ENCODE measurements around the gene HIKESHI.
"Not testable (repeated sequence)": the region's sequence is repeated elsewhere in the genome, so short reads cannot be mapped to it uniquely, and the experiment has no call there.

The HIKESHI gene

DNA sequence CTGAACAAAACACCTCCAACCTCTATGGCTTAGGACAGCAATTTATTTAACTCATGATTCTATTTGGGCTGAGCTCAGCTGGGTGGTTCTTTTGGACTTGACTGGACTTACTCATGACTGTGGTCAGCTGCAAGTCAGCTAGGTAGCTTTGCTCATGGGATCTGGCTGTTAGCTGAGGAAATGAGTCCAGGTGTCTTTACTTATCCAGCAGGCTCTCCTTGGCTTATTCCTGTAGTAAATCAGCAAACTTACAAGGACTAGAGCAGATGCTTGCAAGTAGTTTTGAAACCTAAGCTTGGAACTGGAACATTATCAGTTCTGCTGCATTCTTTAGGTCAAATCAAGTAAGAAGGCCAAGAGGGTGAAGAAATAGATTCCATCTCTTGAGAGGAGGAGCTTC is 8.0 kb upstream of the HIKESHI start:
- no peak for DNase-seq

GRCh38 chr11:86301742-86302091 is 323 bp upstream of the HIKESHI start:
- no peak for DNase-seq

DNA sequence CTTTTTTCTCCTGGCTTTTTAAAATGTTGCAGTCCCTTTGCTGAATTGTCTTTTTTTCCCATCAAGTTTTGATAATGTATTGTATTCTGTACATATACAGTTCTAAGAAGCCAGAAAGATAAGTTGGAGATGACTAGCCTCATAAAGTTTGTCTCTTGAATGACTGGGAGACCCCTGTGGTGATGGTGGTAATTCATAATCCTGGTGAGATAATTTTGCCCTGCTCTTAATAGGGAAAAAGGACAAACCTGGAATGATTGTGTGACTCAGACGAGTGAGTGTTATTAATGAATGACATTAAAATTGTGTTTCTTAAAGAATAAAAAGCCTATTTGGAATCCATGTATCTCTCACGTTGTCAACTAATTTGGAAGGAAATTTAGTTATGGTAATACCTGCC is 1.2 kb downstream of the HIKESHI start:
- no peak for DNase-seq

DNA sequence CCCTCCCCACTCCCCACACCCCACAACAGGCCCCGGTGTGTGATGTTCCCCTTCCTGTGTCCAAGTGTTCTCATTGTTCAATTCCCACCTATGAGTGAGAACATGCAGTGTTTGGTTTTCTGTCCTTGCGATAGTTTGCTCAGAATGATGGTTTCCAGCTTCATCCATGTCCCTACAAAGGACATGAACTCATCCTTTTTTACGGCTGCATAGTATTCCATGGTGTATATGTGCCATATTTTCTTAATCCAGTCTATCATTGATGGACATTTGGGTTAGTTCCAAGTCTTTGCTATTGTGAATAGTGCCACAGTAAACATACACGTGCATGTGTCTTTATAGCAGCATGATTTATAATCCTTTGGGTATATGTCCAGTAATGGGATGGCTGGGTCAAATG is 6.7 kb downstream of the HIKESHI start:
- not testable (repeated sequence) for DNase-seq

DNA sequence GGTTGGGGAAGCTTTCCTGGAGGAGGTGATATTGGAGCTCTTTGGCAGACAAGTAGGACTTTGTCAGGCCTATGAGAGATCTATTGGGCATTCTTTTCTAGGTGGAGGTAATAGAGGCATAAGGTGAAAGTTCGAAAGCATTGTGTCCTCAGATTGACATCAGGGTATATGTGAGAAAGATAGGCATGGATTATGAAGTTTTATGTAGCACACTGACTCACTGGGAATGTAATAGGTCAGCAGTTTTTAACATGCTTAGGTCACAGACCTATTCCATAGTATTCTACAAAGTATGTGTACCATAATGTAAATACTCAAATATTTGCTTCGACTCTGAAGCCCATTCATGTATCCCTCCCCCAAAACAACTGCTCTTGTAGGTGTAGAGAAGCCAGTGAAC is 11.8 kb downstream of the HIKESHI start:
- no peak for DNase-seq

GRCh38 chr11:86314636-86315035 is 12.6 kb downstream of the HIKESHI start:
- DNase-seq, result no peak

- no peak for DNase-seq
Measured at GRCh38 chr11:86335131-86335767, 33.2 kb downstream of the HIKESHI start.

GRCh38 chr11:86337227-86337626 is 35.2 kb downstream of the HIKESHI start:
- DNase-seq, result no peak

GRCh38 chr11:86341382-86341781 is 39.3 kb downstream of the HIKESHI start:
- DNase-seq, result no peak

DNA sequence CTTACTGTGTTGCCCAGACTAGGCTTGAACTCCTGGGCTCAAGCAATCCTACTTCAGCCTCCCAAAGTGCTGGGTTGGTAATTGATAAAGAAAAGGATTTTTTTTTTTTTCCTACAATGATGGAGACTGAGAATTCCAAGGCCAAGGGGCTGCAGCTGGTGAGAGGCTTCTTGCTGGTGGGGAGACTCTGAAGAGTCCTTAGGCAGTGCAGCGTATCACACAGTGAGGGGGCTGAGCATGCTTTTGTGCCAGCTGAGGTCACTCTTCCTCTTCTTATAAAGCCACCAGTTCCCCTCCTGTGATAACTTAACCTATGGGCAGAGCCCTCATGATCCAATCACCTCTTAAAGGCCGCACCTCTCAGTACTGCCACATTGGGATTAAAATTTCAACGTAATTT is 44.5 kb downstream of the HIKESHI start:
- no peak for DNase-seq

- DNase-seq, result no peak
Measured at GRCh38 chr11:86355256-86355655, 53.2 kb downstream of the HIKESHI start.

GRCh38 chr11:86357412-86357811 is 55.4 kb downstream of the HIKESHI start:
- DNase-seq, result not testable (repeated sequence)

- no peak for DNase-seq
Measured at GRCh38 chr11:86358720-86359119, 56.7 kb downstream of the HIKESHI start.

GRCh38 chr11:86360775-86361395 is 58.8 kb downstream of the HIKESHI start:
- DNase-seq, result no peak

DNA sequence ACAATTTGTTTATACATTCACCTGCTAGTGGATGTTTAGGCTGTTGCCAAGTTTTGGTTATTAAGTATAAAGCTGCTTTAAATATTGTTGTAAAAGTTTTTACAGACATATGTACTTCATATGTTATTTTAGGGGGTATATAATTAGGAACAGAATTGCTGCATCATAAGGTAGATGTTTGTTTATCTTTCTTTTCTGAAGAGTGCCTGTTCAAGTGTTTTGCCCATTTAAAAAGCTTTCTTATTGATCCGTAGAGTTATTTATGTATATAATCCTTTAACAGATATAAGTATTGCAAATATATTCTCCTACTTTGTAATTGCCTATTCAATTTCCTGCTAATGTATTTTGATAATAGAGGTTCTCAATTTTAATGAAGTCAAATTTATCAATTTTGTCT is 61.4 kb downstream of the HIKESHI start:
- no peak for DNase-seq

DNA sequence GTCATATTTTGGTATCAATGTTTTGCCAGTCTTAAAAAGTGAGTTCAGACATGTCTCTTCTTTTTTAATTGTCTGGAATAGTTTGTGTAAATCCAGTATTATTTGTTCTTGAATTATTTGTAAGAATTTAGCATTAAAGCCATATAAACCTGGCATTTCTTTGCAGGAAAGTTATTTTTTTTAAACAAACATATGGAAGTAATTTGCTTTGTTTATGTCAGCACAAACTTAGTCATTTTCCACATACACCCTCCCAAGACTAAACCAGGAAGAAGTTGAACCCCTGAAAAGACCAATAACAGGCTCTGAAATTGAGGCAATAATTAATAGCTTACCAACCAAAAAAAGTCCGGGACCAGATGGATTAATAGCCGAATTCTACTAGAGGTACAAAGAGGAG is 63.5 kb downstream of the HIKESHI start:
- no peak for DNase-seq

DNA sequence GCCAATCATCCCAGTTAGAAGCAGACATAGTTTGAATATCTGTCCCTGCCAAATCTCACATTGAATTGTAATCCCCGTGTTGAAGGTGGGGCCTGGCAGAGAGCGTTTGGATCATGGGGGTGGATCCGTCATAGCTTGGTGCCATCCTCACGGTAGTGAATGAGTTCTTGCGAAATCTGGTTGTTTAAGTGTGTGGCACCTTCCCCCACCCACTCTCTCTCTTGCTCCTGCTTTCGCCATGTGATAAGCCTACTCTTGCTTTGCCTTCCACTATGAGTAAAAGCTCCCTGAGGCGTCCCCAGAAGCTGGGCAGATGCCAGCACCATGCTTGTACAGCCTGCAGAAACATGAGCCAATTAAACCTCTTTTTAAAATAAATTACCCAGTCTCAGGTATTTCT is 67.6 kb downstream of the HIKESHI start:
- no peak for DNase-seq

GRCh38 chr11:86370171-86370570 is 68.1 kb downstream of the HIKESHI start:
- no peak for DNase-seq

DNA sequence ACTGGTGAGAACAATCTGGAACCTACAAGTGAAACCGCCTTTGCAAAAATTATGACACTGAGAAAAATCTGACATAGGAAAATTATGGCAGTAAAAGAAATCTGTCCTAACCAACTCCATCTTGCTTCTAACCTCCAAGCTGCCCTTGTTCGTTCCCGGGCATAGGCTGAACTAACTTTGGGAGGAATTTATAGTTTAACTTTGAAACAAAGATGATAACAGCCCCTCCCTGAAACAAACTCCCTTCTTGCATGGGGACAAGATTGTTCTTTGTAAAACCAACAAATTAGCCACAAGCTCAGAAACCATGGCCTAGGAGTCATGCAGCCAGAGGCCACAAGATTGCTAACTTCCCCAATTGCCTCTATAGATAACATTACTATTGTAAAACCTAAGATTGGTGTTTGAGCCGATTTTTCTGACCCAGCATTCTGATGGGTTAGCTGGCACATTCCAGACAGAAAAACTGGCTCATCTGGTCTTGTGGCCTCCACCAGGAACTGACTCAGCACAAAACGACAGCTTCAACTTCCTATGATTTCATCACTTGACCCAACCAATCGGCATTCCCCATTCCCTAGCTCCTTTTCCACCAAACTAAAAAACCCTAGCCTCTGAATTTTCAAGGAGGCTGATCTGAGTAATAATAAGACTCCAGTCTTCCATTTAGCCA is 69.0 kb downstream of the HIKESHI start:
- no peak for DNase-seq

DNA sequence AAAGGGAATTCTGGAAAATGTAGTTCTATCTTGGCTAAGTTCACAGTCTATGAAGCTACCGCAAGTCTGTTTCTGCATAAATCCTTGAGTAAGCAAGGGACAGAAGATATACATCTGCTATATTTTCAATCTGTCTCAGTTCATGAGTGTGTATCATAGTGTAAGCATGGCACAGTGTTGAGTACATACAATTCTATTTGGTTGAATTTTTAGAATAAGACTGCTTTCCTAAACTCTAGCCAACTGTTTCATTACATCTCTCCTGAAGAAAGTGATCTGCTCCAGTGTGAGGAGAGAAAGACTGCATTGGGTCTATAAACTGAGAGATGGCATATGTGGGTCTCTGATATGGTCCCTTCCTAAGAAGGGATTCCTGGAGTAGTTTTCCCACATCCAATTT is 70.0 kb downstream of the HIKESHI start:
- DNase-seq, result no peak

- DNase-seq, result no peak
Measured at GRCh38 chr11:86372586-86372985, 70.5 kb downstream of the HIKESHI start.

DNA sequence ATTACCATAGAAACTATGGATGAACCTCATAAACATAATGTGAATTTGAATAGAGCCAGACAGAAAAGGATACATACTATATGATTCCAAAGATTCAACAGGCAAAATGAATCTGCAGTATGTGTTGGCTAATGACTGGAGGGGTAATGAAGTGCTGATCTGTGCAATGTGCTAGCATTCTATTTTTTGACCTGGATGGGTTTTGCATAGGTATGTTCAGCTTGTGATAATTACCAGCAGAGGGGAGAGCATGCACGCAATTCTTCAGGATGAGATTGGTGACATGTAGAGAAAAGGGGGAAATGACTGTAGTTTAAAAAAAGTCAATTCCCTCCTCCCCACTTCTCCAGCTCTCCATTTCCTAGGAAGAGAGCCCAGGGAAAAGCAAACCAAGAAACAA is 72.0 kb downstream of the HIKESHI start:
- DNase-seq, result no peak

DNA sequence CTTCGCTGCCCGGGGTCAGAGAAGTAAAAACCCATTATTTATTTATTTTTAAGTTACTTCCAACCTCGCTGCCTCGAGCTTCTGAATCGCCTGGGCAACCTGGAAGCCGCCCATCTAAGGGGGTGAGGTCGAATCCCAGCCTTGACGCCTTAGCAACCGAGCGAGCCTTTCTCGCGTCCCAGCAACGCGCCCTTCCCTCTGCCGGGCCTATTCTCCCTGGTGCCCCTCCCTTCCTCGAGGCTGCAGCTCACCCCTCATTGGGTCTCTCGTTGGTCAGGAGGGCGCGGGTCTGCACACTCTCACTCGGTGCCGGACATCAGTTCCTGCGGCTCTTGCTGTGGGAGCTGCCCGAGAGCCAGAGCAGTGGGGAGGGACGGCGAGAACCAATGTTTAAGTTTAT is 72.5 kb downstream of the HIKESHI start, which contains the start of gene CCDC81:
Gene CCDC81, plus strand, starts transcription at position 302 of the 400 bp plus-strand sequence. CDS start 277 bp downstream, outside the sequence.
- no peak for DNase-seq

DNA sequence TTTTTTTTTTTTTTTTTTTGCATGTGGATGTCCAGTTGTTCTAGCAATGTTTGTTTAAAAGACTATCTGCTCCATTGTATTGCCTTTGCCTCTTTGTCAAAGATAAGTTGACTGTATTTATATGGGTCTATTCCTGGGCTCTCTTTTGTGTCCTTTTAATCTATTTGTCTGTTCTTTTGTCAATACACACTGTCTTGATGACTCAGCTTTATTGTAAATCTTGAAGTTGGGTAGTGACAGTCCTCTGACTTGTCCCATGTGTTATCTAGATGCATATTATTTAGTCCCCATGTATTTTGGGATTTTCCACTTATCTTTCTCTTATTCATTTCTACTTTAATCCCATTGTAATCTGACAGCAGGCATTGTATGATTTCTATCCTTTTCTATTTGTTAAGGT is 75.9 kb downstream of the HIKESHI start:
- DNase-seq, result no peak

Measured in activated naive CD4-positive, alpha-beta T cell treated with Interleukin-2 at 50 U/mL for 16 hours (primary cell).